Glutamatergic neuron (in vitro differentiated cells): ENCODE results near the gene KREMEN2. TPM values are rescaled to one million over a fixed set of nuclear protein-coding genes. Genes with fewer than 3 reads are reported as not detected.

Experiments
- DNase-seq: peaks from one replicate; pipeline ENCODE4 v3.0.0; 2022
- H3K27ac Mint-ChIP-seq: one replicate; pipeline ENCODE4 v1.8.0; 2020; ENCODE audit warnings: mild to moderate bottlenecking, mixed read lengths, inconsistent platforms; ENCODE audit not compliant: unreplicated experiment
- H3K27me3 Mint-ChIP-seq: one replicate; pipeline ENCODE4 v1.8.0; 2020; ENCODE audit warnings: mild to moderate bottlenecking, moderate library complexity, mixed read lengths, inconsistent platforms; ENCODE audit not compliant: unreplicated experiment
- H3K36me3 Mint-ChIP-seq: one replicate; pipeline ENCODE4 v1.8.0; 2020; ENCODE audit warnings: mild to moderate bottlenecking, mixed read lengths, inconsistent platforms; ENCODE audit not compliant: unreplicated experiment
- H3K4me1 Mint-ChIP-seq: one replicate; pipeline ENCODE4 v1.8.0; 2020; ENCODE audit warnings: mild to moderate bottlenecking, low read depth, mixed read lengths, inconsistent platforms; ENCODE audit not compliant: unreplicated experiment
- H3K4me3 Mint-ChIP-seq: one replicate; pipeline ENCODE4 v1.8.0; 2020; ENCODE audit warnings: mild to moderate bottlenecking, mixed read lengths, inconsistent platforms; ENCODE audit not compliant: unreplicated experiment
- H3K9me3 Mint-ChIP-seq: one replicate; pipeline ENCODE4 v1.8.0; 2020; ENCODE audit warnings: mild to moderate bottlenecking, moderate library complexity, mixed read lengths, inconsistent platforms; ENCODE audit not compliant: unreplicated experiment
- CTCF ChIP-seq: fragments of 200-600 bp; sonication (generic); IDR thresholded peaks from one replicate; pipeline ENCODE4 v1.5.0; 2021; ENCODE audit not compliant: partially characterized antibody, unreplicated experiment
- total RNA-seq: library from RNA; stranded (reverse); fragmentation: NEBNext Ultra II Directional; extraction: Animal tissue kit (Norgen Biotek cat#: 25700); gene quantifications from one replicate; pipeline ENCODE4 v1.2.1, GENCODE V29; 2021; ENCODE audit not compliant: unreplicated experiment

KREMEN2 gene
- total RNA-seq, 1 donor from 2014 or later = 12.8 TPM

DNA sequence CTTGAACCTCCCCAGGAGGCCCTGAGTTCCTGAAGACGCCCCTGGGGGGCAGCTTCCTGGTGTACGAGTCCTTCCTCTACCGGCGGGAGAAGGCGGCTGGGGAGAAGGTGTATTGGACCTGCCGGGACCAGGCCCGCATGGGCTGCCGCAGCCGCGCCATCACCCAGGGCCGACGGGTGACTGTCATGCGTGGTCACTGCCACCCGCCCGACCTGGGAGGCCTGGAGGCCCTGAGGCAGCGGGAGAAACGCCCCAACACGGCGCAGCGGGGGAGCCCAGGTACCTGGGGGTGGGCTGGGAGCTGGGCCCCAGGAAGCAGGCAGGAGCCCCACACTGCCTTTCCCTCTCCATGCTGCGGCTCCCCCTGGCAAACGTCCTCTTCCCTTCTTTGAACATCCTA lies 30.4 kb upstream of the KREMEN2 start:
- peaks cover 7% of the 10 kb centered on the region for H3K9me3 Mint-ChIP-seq
- TF ChIP-seq CTCF = no peak
- peaks cover 4% of the 10 kb centered on the region for H3K36me3 Mint-ChIP-seq
- peaks cover 2% of the 10 kb centered on the region for H3K4me1 Mint-ChIP-seq
- H3K27ac Mint-ChIP-seq = no peak overlapping the region
- DNase-seq = no peak
- peaks cover 3% of the 10 kb centered on the region for H3K27me3 Mint-ChIP-seq
- no peak overlapping the region for H3K4me3 Mint-ChIP-seq

GRCh38 chr16:2934450-2934849 lies 29.6 kb upstream of the KREMEN2 start:
- no peak for DNase-seq
- peaks cover 4% of the 10 kb centered on the region for H3K36me3 Mint-ChIP-seq
- TF ChIP-seq CTCF = no peak
- peak overlapping the region; percentile 46 for H3K4me3 Mint-ChIP-seq
- H3K4me1 Mint-ChIP-seq = peaks cover 2% of the 10 kb centered on the region
- peaks cover 4% of the 10 kb centered on the region for H3K27me3 Mint-ChIP-seq
- peaks cover 4% of the 10 kb centered on the region for H3K9me3 Mint-ChIP-seq
- no peak overlapping the region for H3K27ac Mint-ChIP-seq

DNA sequence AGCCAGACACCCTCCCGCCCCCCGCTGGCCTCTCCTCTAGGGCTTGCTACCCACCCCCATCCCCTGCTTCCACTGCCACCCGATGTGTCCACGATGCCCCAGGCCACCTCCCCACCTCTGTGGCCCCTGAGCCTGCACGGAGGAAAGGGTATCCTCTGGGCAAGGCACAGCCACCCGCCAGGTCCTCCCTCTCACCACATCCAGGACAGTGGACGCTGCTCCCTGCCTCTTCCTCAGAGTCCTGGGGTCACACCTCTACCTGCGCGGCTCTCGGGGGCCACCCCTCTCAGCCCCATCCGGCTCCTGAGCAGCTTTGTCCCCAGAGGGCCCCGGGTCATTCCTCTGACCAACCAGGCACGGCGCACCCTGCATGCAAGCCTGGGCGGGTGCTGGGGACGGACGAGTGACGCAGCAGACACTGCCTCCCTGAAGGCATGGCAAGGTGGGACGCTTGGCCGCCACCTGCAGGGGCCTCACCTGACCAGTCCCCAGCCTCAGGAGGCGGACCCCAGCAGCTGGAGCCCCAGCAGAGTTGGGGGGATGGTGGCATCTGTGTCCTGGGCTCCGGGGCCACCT lies 27.6 kb upstream of the KREMEN2 start:
- no peak overlapping the region for H3K27ac Mint-ChIP-seq
- H3K4me1 Mint-ChIP-seq = peaks cover 2% of the 10 kb centered on the region
- H3K36me3 Mint-ChIP-seq = peaks cover 4% of the 10 kb centered on the region
- H3K4me3 Mint-ChIP-seq = no peak overlapping the region
- no peak for TF ChIP-seq CTCF
- H3K27me3 Mint-ChIP-seq = peaks cover 4% of the 10 kb centered on the region
- H3K9me3 Mint-ChIP-seq = peaks cover 4% of the 10 kb centered on the region
- no peak for DNase-seq

GRCh38 chr16:2937170-2937569 lies 26.9 kb upstream of the KREMEN2 start:
- Mint-ChIP-seq H3K4me1 (peaks cover 2% of the 10 kb centered on the region), H3K27ac (no peak overlapping the region), H3K9me3 (peaks cover 4% of the 10 kb centered on the region), H3K4me3 (no peak overlapping the region), H3K27me3 (peaks cover 4% of the 10 kb centered on the region), H3K36me3 (peaks cover 4% of the 10 kb centered on the region)
- TF ChIP-seq CTCF = no peak
- no peak for DNase-seq

- Mint-ChIP-seq H3K4me3 (no peak overlapping the region), H3K36me3 (peaks cover 4% of the 10 kb centered on the region), H3K27me3 (peaks cover 4% of the 10 kb centered on the region), H3K9me3 (peaks cover 2% of the 10 kb centered on the region), H3K27ac (no peak overlapping the region), H3K4me1 (peaks cover 2% of the 10 kb centered on the region)
- TF ChIP-seq CTCF = no peak
- no peak for DNase-seq
Observed at GRCh38 chr16:2938206-2938605, 25.9 kb upstream of the KREMEN2 start.
